ENCODE results near the gene MFSD6L. TPM values are rescaled to one million over a fixed set of nuclear protein-coding genes. Genes with fewer than 3 reads are reported as not detected.
A peak's percentile ranks its signal among the peaks of the same experiment; 100 is the strongest.
"Not testable (repeated sequence)": the region's sequence is repeated elsewhere in the genome, so short reads cannot be mapped to it uniquely, and the experiment has no call there.

The MFSD6L gene
- total and polyA plus RNA-seq, 2 experiments from 2014 or later = not detected

- Histone ChIP-seq H3F3A (ENCODE audit: insufficient read depth) (no peaks in the 10 kb centered on the region), H3K9ac (no peak overlapping the region), H3K4me2 (ENCODE audit: unreplicated experiment) (no peak overlapping the region), H3K4me1 (ENCODE audit: insufficient read depth) (no peaks in the 10 kb centered on the region), H3K27me3 (replicated peaks; ENCODE audit: insufficient read depth) (0 out of 2 replicates have a peak, but pooled peaks cover 3% of the 10 kb centered on the region), H4K20me1 (ENCODE audit: insufficient read depth) (no peaks in the 10 kb centered on the region), H2AFZ (no peak overlapping the region), H3K9me2 (ENCODE audit: insufficient read depth) (no peaks in the 10 kb centered on the region), H3K4me3 (no peak overlapping the region), H3K79me2 (ENCODE audit: insufficient read depth) (no peaks in the 10 kb centered on the region), H3K9me3 (ENCODE audit: low read depth) (peaks cover 3% of the 10 kb centered on the region), H3K36me3 (ENCODE audit: low read depth) (no peaks in the 10 kb centered on the region), H3K27ac (no peak overlapping the region)
- TF ChIP-seq EZH2 (IDR thresholded peaks at IDR 0.05; ENCODE audit: insufficient read depth, poor library complexity, severe bottlenecking) (no peak), EZH2phosphoT487 (IDR thresholded peaks at IDR 0.05; ENCODE audit: insufficient read depth, low read depth) (no peak)
- 79 to 84% methylated on average over 8 of the region's 8 CpGs for WGBS, 2 experiments (ENCODE audit: low coverage in 1 of 2, low lambda C conversion rate in 2 of 2, missing lambda C conversion rate in 2 of 2)
- in situ Hi-C loops (cut with MboI) = no loop called here
- no peak for DNase-seq
These were observed 18.9 kb upstream of the MFSD6L start for GRCh38 chr17:8818047-8818446.

- no peaks in the 10 kb centered on the region for H3K9me2 ChIP-seq (ENCODE audit: insufficient read depth)
- H2AFZ ChIP-seq = no peak overlapping the region
- no peaks in the 10 kb centered on the region for H3K27me3 ChIP-seq (replicated peaks; ENCODE audit: insufficient read depth)
- no peaks in the 10 kb centered on the region for H3K9me3 ChIP-seq (ENCODE audit: low read depth)
- in situ Hi-C loops (cut with MboI) = no loop called here
- H3K4me3 ChIP-seq = no peak overlapping the region
- no peak overlapping the region for H3K27ac ChIP-seq
- WGBS, 2 experiments (ENCODE audit: low coverage in 1 of 2, low lambda C conversion rate in 2 of 2, missing lambda C conversion rate in 2 of 2) = 38 to 48% methylated on average over 4 of the region's 4 CpGs
- no peaks in the 10 kb centered on the region for H3K4me1 ChIP-seq (ENCODE audit: insufficient read depth)
- no peak overlapping the region for H3K4me2 ChIP-seq (ENCODE audit: unreplicated experiment)
- H4K20me1 ChIP-seq (ENCODE audit: insufficient read depth) = no peaks in the 10 kb centered on the region
- H3F3A ChIP-seq (ENCODE audit: insufficient read depth) = no peaks in the 10 kb centered on the region
- no peak for TF ChIP-seq EZH2 (IDR thresholded peaks at IDR 0.05; ENCODE audit: insufficient read depth, poor library complexity, severe bottlenecking)
- TF ChIP-seq EZH2phosphoT487 (IDR thresholded peaks at IDR 0.05; ENCODE audit: insufficient read depth, low read depth) = no peak
- no peaks in the 10 kb centered on the region for H3K36me3 ChIP-seq (ENCODE audit: low read depth)
- no peaks in the 10 kb centered on the region for H3K79me2 ChIP-seq (ENCODE audit: insufficient read depth)
- no peak overlapping the region for H3K9ac ChIP-seq
- DNase-seq = peak; percentile 36
These were observed 7.9 kb upstream of the MFSD6L start for GRCh38 chr17:8806926-8807550.

- Histone ChIP-seq H3F3A (ENCODE audit: insufficient read depth) (no peaks in the 10 kb centered on the region), H3K9me2 (ENCODE audit: insufficient read depth) (no peaks in the 10 kb centered on the region), H3K9ac (no peak overlapping the region), H3K36me3 (ENCODE audit: low read depth) (no peaks in the 10 kb centered on the region), H3K79me2 (ENCODE audit: insufficient read depth) (no peaks in the 10 kb centered on the region), H3K27me3 (replicated peaks; ENCODE audit: insufficient read depth) (no peaks in the 10 kb centered on the region), H2AFZ (no peak overlapping the region), H3K4me2 (ENCODE audit: unreplicated experiment) (no peak overlapping the region), H3K4me3 (no peak overlapping the region), H3K9me3 (ENCODE audit: low read depth) (no peaks in the 10 kb centered on the region), H4K20me1 (ENCODE audit: insufficient read depth) (no peaks in the 10 kb centered on the region), H3K27ac (no peak overlapping the region), H3K4me1 (ENCODE audit: insufficient read depth) (no peaks in the 10 kb centered on the region)
- no peak for DNase-seq
- TF ChIP-seq EZH2phosphoT487 (IDR thresholded peaks at IDR 0.05; ENCODE audit: insufficient read depth, low read depth) = no peak
- no peak for TF ChIP-seq EZH2 (IDR thresholded peaks at IDR 0.05; ENCODE audit: insufficient read depth, poor library complexity, severe bottlenecking)
- in situ Hi-C loops (cut with MboI) = no loop called here
- 60% methylated on average over 3 of the region's 3 CpGs for WGBS, 2 experiments (ENCODE audit: low coverage in 1 of 2, low lambda C conversion rate in 2 of 2, missing lambda C conversion rate in 2 of 2)
These were observed 7.2 kb upstream of the MFSD6L start for GRCh38 chr17:8806253-8806925.

- 77 to 80% methylated on average over 10 of the region's 10 CpGs for WGBS, 2 experiments (ENCODE audit: low coverage in 1 of 2, low lambda C conversion rate in 2 of 2, missing lambda C conversion rate in 2 of 2)
- DNase-seq = not testable (repeated sequence)
These were observed 6.2 kb upstream of the MFSD6L start for GRCh38 chr17:8805396-8805795.

More at GRCh38 chr17:8805396-8805795, 6.2 kb upstream of the MFSD6L start:
- H3K4me2 ChIP-seq (ENCODE audit: unreplicated experiment); H3K4me3 ChIP-seq; H3K4me1 ChIP-seq (ENCODE audit: insufficient read depth); H3F3A ChIP-seq (ENCODE audit: insufficient read depth); H3K27me3 ChIP-seq (replicated peaks; ENCODE audit: insufficient read depth); H3K27ac ChIP-seq; H3K36me3 ChIP-seq (ENCODE audit: low read depth); H2AFZ ChIP-seq; H3K9me3 ChIP-seq (ENCODE audit: low read depth); in situ Hi-C loops (cut with MboI); H4K20me1 ChIP-seq (ENCODE audit: insufficient read depth); H3K9me2 ChIP-seq (ENCODE audit: insufficient read depth); H3K79me2 ChIP-seq (ENCODE audit: insufficient read depth); H3K9ac ChIP-seq: not testable (repeated sequence)

Data from GM23248 (cell line).